GM13976 (cell line): ENCODE data around the gene AFF4.

Experiments used
- DNase-seq: peaks from one replicate; pipeline ENCODE4 v3.0.0; 2012; ENCODE audit warnings: low spot score
- CTCF ChIP-seq: IDR thresholded peaks from 2 replicates; pipeline ENCODE4 v1.5.1; 2012; ENCODE audit warnings: borderline replicate concordance, mild to moderate bottlenecking; ENCODE audit not compliant: insufficient read depth; ENCODE audit errors: extremely low read depth, missing control alignments, control extremely low read depth
- in situ Hi-C: fragments of 300-500 bp; cut with MboI; formaldehyde crosslinking; loops from one replicate; pipeline ENCODE4 v1.12.0; 2022; ENCODE audit warnings: low sequenced_read_pairs, mixed read lengths, inconsistent platforms; ENCODE audit not compliant: unreplicated experiment

The AFF4 gene

DNA sequence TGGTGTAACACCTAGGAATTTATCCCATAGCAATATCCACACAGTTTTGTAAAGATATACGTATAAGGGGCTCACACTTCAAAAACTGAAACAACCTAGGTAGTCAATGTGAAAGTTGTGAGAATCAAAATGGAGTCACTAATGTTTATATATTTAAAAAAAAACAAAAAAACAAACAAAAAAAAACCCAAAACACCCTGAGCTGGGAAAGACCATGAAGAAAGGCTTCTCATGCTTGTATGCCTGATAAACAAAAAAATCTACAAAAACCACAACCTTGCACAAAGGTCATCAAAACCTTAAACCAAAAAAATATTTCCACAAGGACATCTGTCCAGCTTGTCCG lies 35.4 kb downstream of the AFF4 start:
- no peak for TF ChIP-seq CTCF
- in situ Hi-C loops = no loop called here
- DNase-seq = no peak

- in situ Hi-C loops = no loop called here
These were observed 35.9 kb downstream of the AFF4 start for GRCh38 chr5:132927355-132928061.

GRCh38 chr5:132926437-132926836 lies 37.0 kb downstream of the AFF4 start:
- in situ Hi-C loops = no loop called here
- DNase-seq = no peak
- no peak for TF ChIP-seq CTCF

More at GRCh38 chr5:132927355-132928061, 35.9 kb downstream of the AFF4 start:
- no peak for DNase-seq
- TF ChIP-seq CTCF = no peak

DNA sequence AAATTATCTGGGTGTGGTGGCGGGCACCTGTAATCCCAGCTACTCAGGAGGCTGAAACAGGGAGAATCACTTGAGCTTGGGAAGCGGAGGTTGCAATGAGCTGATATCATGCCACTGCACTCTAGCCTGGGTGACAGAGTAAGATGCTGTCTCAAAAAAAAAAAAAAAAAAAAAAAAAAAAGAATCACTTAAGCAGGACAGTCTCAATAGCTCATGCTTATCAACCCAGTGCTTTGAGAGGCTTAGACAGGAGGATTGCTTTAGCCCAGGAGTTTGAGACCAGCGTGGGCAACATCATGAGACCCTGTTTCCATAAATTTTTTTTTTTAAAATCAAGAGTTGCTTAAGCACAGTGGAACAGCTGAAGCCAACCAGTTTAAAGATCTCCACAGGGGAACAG lies 47.3 kb downstream of the AFF4 start:
- DNase-seq = no peak
- in situ Hi-C loops = no loop called here
- no peak for TF ChIP-seq CTCF

DNA sequence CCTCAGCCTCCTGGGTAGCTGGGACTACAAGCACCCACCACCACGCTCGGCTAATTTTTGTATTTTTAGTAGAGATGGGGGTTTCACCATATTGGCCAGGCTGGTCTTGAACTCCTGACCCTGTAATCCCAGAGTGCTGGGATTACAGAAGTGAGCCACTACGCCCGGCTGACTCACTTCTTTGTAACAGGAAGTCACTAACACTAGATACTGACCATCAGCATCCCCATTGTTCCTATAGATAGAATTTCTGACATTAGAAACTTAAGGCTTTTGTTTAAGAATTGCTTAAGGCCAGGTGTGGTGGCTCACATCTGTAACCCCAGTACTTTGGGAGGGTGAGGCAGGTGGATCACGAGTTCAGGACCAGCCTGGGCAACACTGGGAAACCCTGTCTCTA lies 47.8 kb downstream of the AFF4 start:
- no peak for TF ChIP-seq CTCF
- DNase-seq = no peak
- in situ Hi-C loops = no loop called here

GRCh38 chr5:132909702-132910101 lies 53.7 kb downstream of the AFF4 start:
- no peak for TF ChIP-seq CTCF
- in situ Hi-C loops = no loop called here

More at GRCh38 chr5:132909702-132910101, 53.7 kb downstream of the AFF4 start:
- DNase-seq = no peak
